NCI-H2081 (cell line): ENCODE data around the gene SCO1.

Experiments
- DNase-seq, 2 experiments: peaks; one replicate each; lab custom pipeline; 2025; lab: John Stamatoyannopoulos, UW

Gene SCO1

GRCh38 chr17:10652984-10653659 is 44.2 kb downstream of the SCO1 start:
- DNase-seq = no peak

DNA sequence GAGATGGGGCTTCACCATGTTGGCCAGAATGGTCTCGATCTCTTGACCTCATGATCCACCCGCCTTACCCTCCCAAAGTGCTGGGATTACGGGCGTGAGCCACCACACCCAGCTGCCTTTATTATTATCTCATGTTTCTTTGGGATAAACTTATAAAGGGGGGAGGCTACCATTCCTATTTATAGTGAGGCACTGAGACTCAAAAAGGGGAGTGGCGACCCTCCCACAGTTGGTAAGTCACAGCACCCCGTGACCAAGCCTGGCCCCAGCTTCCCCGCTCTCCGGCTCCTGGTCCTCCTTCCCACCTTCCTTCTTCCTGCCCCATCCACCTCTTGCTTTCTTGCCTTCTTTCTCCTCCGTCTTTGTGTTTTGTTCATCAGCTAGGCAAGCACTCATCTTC is 45.4 kb downstream of the SCO1 start:
- DNase-seq = no peak

GRCh38 chr17:10649602-10650001 is 47.7 kb downstream of the SCO1 start:
- DNase-seq = no peak

DNA sequence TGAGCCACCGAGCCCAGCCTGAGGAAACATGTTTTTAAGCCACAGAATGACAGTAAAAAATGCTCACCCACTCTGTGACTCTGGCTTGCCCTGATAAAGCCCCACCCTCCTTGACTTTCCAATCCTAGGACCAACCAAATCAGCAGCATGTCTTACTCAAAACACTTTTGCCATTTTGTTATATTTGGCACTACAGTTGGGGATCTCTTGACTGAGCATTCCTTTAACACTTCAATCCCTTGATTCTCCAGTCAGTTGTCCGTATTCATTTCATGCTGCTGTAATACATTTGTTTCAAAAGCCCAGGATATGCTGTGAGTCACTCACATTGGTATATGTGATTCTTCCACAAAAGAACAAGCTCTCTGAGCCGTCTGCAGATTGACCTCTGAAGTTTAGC is 48.4 kb downstream of the SCO1 start:
- DNase-seq = no peak

DNA sequence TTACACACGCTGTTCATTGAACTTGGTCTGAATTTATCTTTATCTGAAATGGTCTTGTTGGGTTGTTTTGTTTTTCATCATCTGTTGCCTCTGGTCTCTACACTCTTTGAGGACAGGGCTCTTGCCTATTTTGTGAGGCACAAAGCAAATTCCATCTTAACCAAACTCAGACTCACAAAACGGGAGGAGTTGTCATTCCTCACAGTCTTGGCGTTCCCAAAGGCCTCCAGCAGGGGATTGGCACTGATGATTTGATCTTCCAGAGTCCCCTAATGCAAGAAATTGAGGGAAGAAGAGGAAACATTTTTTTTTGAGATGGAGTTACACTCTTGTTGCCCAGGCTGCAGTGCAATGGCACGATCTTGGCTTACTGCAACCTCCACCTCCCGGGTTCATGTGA is 49.0 kb downstream of the SCO1 start:
- DNase-seq = no peak

DNA sequence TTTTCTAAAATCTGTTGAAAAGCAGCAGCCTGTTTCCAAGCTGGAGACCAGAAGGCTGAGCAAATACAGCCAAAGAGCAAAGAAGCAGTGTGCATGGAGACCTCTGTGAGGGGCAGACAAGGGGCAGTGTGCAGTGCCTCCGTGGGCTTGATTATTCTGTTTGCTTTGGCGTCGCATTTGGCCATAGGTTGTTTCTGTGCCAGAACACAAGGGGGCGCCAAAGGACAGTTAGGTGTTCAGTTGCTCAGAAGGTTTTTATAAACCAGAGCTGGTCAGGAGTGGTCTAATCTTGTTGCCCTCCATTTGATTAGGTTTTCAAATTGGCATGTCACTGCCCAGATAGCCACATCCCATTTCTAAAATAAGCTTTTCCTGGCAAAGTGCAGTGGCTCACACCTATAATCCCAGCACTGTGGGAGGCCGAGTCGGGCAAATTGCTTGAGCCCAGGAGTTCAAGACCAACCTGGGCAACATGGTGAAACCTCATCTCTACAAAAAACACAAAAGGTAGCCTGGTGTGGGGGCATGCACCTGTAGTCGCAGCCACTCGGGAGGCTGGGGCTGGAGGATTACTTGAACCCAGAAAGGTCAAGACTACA is 50.8 kb downstream of the SCO1 start:
- peak; percentile 12 to 14 for DNase-seq

DNA sequence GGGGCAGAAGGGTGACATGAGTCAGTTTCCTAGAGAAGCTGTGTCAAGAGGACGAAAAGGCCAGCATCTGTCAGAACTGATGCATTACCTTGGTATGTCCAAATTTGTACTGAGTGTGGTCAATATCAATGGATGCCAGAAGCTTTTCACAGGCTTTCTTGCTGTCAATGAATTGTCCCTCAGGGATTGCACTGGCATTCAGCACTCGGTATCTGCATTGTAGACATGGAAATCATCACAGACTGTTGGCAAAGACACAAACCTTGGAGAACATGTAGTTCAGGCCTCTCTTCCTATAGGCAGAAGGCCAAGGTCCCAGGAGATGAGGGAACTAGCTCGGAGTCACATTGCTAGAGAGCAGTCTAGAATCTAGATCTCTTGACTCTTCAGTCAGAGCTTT is 56.9 kb downstream of the SCO1 start:
- no peak for DNase-seq

DNA sequence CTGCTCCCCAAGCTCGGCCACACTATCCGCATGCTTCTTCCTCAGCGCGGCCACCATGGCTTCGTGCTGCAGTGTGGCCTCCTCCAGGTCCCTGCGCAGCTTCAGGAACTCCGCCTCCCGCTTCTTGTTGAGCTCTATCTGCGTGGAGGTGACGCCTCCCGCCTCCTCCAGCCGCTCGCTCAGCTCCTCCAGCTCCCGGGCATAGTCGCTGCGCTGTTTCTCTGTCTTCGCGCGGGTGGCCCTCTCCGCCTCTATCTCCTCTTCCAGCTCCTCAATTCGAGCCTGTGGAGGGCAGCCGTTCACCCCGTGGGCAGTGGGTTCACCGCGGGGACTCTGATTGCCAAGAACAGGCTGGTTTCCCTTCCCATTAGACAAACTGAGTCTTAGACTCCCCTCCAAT is 59.2 kb downstream of the SCO1 start:
- no peak for DNase-seq

GRCh38 chr17:10635290-10635689 is 62.0 kb downstream of the SCO1 start:
- no peak for DNase-seq

DNA sequence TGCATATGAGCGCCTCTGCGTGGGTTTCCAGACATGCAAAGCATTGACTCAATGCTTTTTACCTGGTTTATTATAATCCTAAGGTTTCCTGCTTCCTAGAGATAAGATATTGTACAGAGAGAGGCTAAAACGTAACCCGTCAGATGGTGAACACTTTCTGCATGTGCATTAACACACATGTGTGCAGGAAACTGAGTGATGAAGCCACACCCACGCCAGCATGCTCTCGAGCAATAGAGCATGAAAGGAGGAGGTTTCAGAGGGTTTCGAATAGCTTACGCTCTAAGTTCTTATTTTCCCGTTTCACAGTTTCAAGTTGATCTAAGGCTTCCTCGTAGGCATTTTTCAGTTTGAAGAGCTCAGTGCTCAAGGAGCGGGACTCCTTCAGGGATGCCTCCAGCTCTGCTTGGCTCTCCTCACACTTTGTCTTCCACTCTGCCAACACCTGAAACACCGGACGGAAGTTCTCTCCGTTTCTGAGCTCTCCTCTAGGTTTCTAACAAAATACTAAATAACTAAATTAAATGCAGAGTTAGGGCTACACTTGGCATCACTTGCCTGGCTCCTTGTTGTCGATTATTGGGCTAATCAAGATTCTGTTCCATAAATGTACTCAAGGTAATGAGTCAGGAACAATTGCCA is 63.5 kb downstream of the SCO1 start:
- DNase-seq = no peak

- DNase-seq = no peak
These were observed 65.6 kb downstream of the SCO1 start for GRCh38 chr17:10631701-10632100.

DNA sequence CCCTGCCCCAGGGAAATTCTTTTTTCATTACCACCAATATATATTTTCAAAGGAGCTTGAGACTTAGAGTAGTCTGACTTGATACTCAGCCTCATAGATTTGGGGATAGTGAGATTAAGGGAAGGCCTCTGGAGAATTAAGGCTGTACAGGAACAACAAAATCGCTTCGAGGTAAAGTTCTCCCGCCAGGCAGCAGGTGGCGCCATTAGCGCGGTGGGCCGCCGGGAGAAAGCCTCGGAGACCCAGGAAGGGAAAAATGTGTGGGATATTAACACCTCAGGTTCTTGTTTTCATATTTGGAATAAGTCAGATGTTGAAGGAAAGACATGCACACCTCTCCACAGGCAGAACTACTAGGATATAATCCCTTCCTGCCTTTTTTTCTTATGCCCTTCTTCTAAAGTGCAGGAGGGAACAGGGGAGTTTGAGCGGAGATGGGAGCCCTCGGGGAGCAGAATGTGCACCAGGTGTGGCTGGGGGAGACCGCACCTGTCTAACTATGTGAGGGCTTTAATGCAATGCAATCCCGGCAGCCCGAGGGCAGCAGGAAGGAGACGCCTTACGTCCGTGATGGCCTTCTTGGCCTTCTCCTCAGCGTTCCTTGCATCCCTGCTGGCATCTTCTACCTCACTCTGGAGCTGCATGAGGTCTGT is 66.2 kb downstream of the SCO1 start:
- DNase-seq = no peak

DNA sequence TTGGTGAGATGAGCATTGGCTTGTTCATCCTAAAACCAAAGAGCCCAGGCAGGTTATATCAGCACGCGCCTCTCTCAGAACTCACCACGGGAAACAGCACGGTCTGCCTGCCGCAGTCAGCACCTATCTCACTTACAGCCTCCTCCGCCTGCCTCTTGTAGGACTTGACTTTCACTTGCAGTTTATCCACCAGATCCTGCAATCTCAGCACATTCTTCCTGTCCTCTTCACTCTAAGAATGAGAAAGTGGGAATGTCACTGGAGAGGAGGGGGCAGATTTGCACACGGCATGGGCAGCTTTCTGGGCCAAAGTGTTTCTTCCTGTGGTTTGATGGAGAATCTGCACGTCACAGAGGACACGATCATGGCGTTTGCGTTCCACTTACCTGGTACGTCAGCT is 67.6 kb downstream of the SCO1 start:
- no peak for DNase-seq

- no peak for DNase-seq
These were observed 68.6 kb downstream of the SCO1 start for GRCh38 chr17:10628756-10629155.

DNA sequence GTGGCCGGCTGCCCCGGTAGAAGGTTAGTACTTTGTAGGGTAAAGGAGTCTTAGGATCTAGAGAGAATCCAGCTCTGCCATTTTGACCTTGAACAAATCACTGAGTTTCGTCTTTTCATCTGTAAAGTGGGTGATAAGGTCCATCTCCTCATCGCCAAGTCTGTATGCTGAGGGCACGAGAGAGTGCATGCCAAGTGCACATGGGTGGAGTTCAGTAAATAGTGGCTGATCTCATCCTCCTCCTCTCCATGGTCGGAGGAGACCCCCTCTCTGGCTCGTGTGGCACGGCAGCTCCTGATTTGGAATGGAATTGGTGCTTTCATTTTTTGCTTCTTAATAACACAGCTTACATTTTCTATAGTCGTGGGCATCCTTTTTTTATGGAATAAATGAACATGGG is 70.9 kb downstream of the SCO1 start:
- DNase-seq = no peak

- DNase-seq = no peak
These were observed 72.4 kb downstream of the SCO1 start for GRCh38 chr17:10624969-10625368.

- no peak for DNase-seq
These were observed 73.5 kb downstream of the SCO1 start for GRCh38 chr17:10623737-10624338.

DNA sequence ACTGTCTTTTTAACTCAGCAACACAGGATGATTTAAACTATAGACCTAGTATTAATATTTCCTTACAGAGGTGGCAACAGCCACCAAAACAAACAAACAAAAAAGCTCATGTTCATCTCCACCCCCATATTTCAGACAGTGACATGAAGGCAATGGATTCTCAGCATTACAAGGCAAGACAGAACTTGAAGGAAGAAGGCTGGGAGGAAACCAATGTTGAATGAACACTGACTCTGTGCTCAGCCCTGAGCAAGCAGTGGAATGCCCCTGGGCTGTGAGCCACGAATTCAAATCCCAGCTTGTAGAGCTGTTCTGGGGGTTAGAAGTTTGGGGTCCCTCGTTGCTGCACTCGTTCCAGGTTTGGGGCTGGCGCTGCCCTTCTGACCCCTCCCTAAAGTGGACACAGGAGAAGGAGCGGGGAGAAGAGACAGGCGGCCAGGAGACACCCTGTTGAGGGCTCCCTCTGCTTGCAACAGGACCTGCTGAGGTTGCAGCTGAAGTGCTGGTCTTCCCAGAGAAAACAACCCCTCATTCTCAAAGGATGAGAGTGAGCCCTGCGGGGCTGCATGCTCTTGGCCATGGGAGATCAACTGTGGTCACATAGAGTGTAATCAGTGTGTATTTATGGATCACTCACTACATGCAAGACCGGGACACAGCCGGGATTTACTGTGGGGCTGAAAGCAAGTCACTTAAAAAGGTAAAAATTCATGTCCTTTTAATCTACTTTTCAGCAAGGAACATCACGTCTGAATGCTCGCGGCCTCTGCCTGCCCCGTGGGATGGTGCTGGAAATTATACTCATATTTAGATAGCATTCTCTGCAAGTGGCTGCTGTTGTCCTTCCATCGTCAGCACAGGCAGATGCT is 74.5 kb downstream of the SCO1 start:
- DNase-seq = no peak
